ENCODE measurements around the gene AK3.

GRCh38 chr9:4748612-4749011 is 7.6 kb upstream of the AK3 start:
- TF ChIP-seq CTCF (IDR thresholded peaks at IDR 0.05), result no peak
- TF ChIP-seq POLR2A (IDR thresholded peaks at IDR 0.05), result no peak
